Measurements from ENCODE around the gene MYBPH.

The MYBPH gene

DNA sequence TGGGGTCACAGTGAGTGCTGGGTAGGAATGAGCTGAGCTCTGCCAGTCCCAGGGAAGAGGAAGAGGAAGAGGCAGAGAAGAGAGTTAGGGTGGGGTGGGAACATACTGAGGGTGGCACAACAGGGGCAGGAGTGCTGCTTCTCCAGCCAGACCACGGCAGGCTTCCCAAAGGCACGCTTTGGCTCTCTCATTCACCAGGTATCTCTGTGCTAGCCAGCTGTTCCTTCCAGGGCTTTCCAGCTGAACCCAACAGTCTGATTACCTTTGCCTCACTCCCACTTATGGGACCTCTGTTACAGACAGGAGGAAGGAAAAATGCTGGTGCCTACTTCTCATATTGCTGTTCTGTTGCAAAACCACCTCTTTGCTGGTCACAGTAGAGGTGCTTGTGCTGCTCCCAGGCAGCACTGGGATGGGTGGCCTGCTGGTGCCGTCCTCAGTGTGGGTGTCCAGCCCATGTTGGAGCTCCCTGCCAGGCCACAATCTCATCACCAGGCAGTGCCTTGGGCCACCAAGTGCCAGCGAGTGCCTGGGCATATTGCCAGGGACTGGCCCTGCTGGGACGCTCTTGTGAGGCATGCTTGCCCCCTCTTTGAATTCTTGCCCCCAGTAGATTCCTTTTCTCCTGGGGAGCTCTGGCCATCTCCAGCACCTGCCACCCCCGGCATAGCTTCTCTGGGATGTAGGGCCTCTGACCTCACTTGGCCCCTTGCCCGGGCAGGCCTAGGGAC is 46.0 kb downstream of the MYBPH start:
- no peak for DNase-seq (ENCODE audit: low spot score)

DNA sequence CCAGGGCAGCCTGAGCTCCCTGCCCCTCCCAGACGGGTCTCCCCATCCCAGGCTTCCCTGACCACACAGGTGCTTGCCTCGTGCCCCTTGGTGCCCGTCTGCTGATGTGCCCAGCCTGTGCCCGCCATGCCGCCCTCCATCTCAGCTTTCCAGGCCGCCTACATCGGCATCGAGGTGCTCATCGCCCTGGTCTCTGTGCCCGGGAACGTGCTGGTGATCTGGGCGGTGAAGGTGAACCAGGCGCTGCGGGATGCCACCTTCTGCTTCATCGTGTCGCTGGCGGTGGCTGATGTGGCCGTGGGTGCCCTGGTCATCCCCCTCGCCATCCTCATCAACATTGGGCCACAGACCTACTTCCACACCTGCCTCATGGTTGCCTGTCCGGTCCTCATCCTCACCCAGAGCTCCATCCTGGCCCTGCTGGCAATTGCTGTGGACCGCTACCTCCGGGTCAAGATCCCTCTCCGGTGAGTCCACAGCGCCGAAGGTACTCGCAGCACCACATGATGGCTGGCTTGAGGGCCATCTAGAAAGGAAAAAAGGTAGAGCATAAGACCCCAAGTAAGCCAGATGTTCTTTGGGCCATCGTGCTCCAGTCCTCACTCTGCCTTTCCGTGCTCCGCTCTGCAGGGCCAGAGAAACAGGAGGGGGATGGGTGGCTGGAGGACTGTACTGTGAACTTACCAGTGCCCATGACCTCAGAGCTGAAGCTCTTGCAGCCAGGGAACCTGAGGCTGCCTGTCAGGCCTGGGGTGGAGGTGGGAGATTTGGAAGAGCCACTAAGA is 46.7 kb downstream of the MYBPH start:
- DNase-seq (ENCODE audit: low spot score): no peak

DNA sequence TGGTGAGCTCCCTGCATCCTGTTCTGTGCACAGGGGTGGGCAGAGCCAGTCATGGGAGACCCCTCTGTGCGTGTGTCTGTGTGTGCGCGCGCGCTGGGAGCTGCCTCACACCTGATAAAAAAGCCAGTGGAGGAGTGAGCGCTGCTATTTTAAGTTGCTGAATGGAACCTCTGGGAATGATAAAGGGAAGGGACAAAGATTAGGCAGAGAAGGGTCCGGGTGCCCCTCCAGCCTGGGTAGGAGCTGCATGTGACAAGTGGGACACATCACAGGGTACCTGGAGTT is 47.3 kb downstream of the MYBPH start:
- no peak for DNase-seq (ENCODE audit: low spot score)

DNA sequence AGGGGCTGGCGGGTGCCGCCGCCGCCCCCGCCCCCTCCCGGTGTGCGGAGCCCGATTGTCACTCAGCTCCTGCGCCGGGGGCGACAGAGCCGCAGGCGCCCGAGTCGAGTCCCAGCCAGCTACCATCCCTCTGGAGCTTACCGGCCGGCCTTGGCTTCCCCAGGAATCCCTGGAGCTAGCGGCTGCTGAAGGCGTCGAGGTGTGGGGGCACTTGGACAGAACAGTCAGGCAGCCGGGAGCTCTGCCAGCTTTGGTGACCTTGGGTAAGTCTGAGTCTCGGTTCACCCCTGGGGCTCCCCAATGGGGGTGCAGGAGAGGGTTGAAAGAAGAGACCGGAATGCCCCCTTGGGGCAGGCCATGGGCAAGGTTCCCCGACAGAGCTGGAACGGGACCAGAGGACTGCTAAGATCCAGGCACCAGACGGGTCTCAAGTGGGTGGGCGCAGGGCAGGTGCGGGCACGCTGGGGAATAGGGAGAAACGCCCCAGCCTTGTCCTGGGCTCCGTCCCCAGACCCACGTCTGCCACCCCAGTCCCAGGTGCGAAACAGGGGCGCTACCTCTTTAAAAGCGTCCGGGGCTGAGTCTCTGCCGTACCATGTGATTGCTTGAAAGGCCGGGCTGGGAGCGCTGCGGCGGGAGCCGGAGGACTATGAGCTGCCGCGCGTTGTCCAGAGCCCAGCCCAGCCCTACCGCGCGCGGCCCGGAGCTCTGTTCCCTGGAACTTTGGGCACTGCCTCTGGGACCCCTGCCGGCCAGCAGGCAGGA is 47.8 kb downstream of the MYBPH start, which contains the start of gene ADORA1:
Gene ADORA1 (plus strand): TSS at position 61 of the 765 bp plus-strand sequence. CDS start 1,116 bp downstream, outside the sequence.
- DNase-seq (ENCODE audit: low spot score): no peak

- no peak for DNase-seq (ENCODE audit: low spot score)
Observed at GRCh38 chr1:203126866-203127665, 48.6 kb downstream of the MYBPH start.

- no peak for DNase-seq (ENCODE audit: low spot score)
Observed at GRCh38 chr1:203126151-203126865, 49.3 kb downstream of the MYBPH start.

GRCh38 chr1:203124546-203125317 is 50.9 kb downstream of the MYBPH start:
- DNase-seq (ENCODE audit: low spot score): no peak

DNA sequence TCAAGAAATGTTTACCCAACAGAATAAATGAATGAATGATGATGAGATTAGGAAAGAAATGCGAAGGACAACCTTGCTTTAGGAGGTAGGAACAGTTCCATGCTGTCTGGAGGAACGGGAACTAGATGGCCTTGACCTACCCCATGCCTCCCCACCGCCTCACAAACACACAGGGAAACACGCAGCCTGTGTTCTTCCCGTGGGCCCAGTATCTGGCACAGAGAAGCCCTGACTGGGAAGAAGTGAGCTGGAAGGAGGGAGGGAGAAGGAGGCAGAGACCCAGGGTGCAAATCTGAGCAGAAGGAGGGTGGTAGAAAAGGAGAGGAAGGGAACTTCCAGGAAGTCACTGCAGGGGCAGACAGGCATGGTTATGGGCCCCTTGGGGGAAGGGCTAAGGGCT is 51.6 kb downstream of the MYBPH start:
- DNase-seq (ENCODE audit: low spot score): no peak

GRCh38 chr1:203122159-203122558 is 53.5 kb downstream of the MYBPH start:
- no peak for DNase-seq (ENCODE audit: low spot score)

- no peak for DNase-seq (ENCODE audit: low spot score)
Observed at GRCh38 chr1:203121186-203122015, 54.2 kb downstream of the MYBPH start.

GRCh38 chr1:203120325-203121153 is 55.1 kb downstream of the MYBPH start:
- no peak for DNase-seq (ENCODE audit: low spot score)

Measured in kidney capillary endothelial cell (primary cell).